Fibroblast of lung (primary cell): ENCODE measurements around the gene KMT2C. TPM values are rescaled to one million over a fixed set of nuclear protein-coding genes. Genes with fewer than 3 reads are reported as not detected.

Experiments
- DNase-seq, 2 donors: peaks; one replicate each; pipeline versions ENCODE4 v3.0.0 to v3.0.0-alpha.2; 2010; ENCODE audit warnings: low read depth in 2 of 2
- H2AFZ ChIP-seq: 2 replicates; pipeline ENCODE4 v1.5.1; 2012; ENCODE audit warnings: low read length, control low read depth, inconsistent platforms
- H3K27ac ChIP-seq: 2 replicates; pipeline ENCODE4 v1.5.1; 2011; ENCODE audit warnings: low read length, control low read depth; ENCODE audit not compliant: insufficient read depth
- H3K27me3 ChIP-seq: 2 replicates; pipeline ENCODE4 v1.5.1; 2011; ENCODE audit warnings: mild to moderate bottlenecking, low read length; ENCODE audit not compliant: control insufficient read depth, insufficient read depth
- H3K36me3 ChIP-seq: 2 replicates; pipeline ENCODE4 v1.5.1; 2011; ENCODE audit warnings: low read length; ENCODE audit not compliant: control insufficient read depth, insufficient read depth
- H3K4me1 ChIP-seq: 2 replicates; pipeline ENCODE4 v1.5.1; 2011; ENCODE audit warnings: low read length; ENCODE audit not compliant: control insufficient read depth, insufficient read depth; ENCODE audit errors: extremely low read depth
- H3K4me2 ChIP-seq: 2 replicates; pipeline ENCODE4 v1.5.1; 2011; ENCODE audit warnings: low read length, control low read depth; ENCODE audit not compliant: insufficient read depth; ENCODE audit errors: extremely low read depth
- H3K4me3 ChIP-seq, 4 experiments: fragments of 200-600 bp in 1 of 4; sonication (generic) in 1 of 4; replicated peaks in 1 of 4; 2 replicates each; pipeline ENCODE4 v1.5.1; 2011 to 2016; ENCODE audit warnings: low read length in 4 of 4, low read depth in 3 of 4, mild to moderate bottlenecking in 3 of 4, control low read depth in 2 of 4, inconsistent platforms in 1 of 4, mixed read lengths in 1 of 4; ENCODE audit not compliant: insufficient read depth in 1 of 4; ENCODE audit errors: control extremely low read depth in 1 of 4
- H3K79me2 ChIP-seq: 2 replicates; pipeline ENCODE4 v1.5.1; 2012; ENCODE audit warnings: mild to moderate bottlenecking, low read length, inconsistent platforms; ENCODE audit not compliant: control insufficient read depth, insufficient read depth
- H3K9ac ChIP-seq: 2 replicates; pipeline ENCODE4 v1.5.1; 2011; ENCODE audit warnings: mild to moderate bottlenecking, low read length, control low read depth; ENCODE audit not compliant: insufficient read depth
- H3K9me3 ChIP-seq: 2 replicates; pipeline ENCODE4 v1.5.1; 2012; ENCODE audit warnings: low read depth, low read length; ENCODE audit not compliant: control insufficient read depth, insufficient read depth
- H4K20me1 ChIP-seq: 2 replicates; pipeline ENCODE4 v1.5.1; 2011; ENCODE audit warnings: low read length; ENCODE audit not compliant: control insufficient read depth, insufficient read depth; ENCODE audit errors: extremely low read depth
- CTCF ChIP-seq, 2 donors: IDR thresholded peaks in 1 of 2; conservative IDR thresholded peaks in 1 of 2; 1 replicate in 1 of 2; 2 replicates in 1 of 2; pipeline ENCODE4 v1.5.1; 2011 to 2012; ENCODE audit warnings: low read length in 2 of 2, control low read depth in 1 of 2, inconsistent platforms in 1 of 2, low read depth in 1 of 2, mild to moderate bottlenecking in 1 of 2
- EZH2 ChIP-seq: IDR thresholded peaks from 2 replicates; pipeline ENCODE4 v1.5.1; 2012; ENCODE audit warnings: low read length, control low read depth, mild to moderate bottlenecking; ENCODE audit errors: missing control alignments
- polyA plus RNA-seq, 2 donors: library from polyadenylated mRNA; depleted of rRNA in 1 of 2; stranded (reverse) in 1 of 2; unstranded in 1 of 2; fragments of >200 nt; gene quantifications; 2 replicates each; pipeline ENCODE4 v1.2.1, GENCODE V29; 2011 to 2012; ENCODE audit warnings: missing spikeins in 1 of 2
- total RNA-seq: library from RNA; depleted of rRNA; stranded (reverse); fragments of >200 nt; gene quantifications from 2 replicates; pipeline ENCODE4 v1.2.1, GENCODE V29; 2014

The KMT2C gene
- total and polyA plus RNA-seq, 2 donors (not counting 1 experiment from before 2014, with no cell fraction given) = 11.1 to 32.4 TPM

- Histone ChIP-seq H3K36me3 (peaks cover 19% of the 10 kb centered on the region), H3K79me2 (no peaks in the 10 kb centered on the region), H3K4me1 (no peaks in the 10 kb centered on the region), H3K9ac (no peak overlapping the region), H3K27ac (no peak overlapping the region), H4K20me1 (no peaks in the 10 kb centered on the region), H3K4me2 (no peak overlapping the region), H3K9me3 (no peaks in the 10 kb centered on the region), H3K27me3 (no peaks in the 10 kb centered on the region), H3K4me3 (no peak overlapping the region), H2AFZ (no peak overlapping the region)
- no peak for TF ChIP-seq EZH2
- TF ChIP-seq CTCF (conservative IDR thresholded peaks at IDR 0.05 in 1 of 2, IDR thresholded peaks at IDR 0.05 in 1 of 2; ENCODE audit: low read depth in 1 of 2, low read length in 2 of 2) = no peak
- no peak for DNase-seq
These were observed 307.6 kb downstream of the KMT2C start for GRCh38 chr7:152128252-152128651.

GRCh38 chr7:152127229-152127628, 308.6 kb downstream of the KMT2C start:
- no peaks in the 10 kb centered on the region for H3K9me3 ChIP-seq
- H3K79me2 ChIP-seq = no peaks in the 10 kb centered on the region
- no peaks in the 10 kb centered on the region for H3K4me1 ChIP-seq
- H3K4me2 ChIP-seq = no peak overlapping the region
- H4K20me1 ChIP-seq = no peaks in the 10 kb centered on the region
- DNase-seq = no peak
- no peak overlapping the region for H3K27ac ChIP-seq
- H3K9ac ChIP-seq = no peak overlapping the region
- H2AFZ ChIP-seq = no peak overlapping the region
- TF ChIP-seq EZH2 (no peak), CTCF (conservative IDR thresholded peaks at IDR 0.05 in 1 of 2, IDR thresholded peaks at IDR 0.05 in 1 of 2; ENCODE audit: low read depth in 1 of 2, low read length in 2 of 2) (no peak)
- H3K36me3 ChIP-seq = peaks cover 19% of the 10 kb centered on the region
- H3K4me3 ChIP-seq = no peak overlapping the region
- H3K27me3 ChIP-seq = no peaks in the 10 kb centered on the region

DNA sequence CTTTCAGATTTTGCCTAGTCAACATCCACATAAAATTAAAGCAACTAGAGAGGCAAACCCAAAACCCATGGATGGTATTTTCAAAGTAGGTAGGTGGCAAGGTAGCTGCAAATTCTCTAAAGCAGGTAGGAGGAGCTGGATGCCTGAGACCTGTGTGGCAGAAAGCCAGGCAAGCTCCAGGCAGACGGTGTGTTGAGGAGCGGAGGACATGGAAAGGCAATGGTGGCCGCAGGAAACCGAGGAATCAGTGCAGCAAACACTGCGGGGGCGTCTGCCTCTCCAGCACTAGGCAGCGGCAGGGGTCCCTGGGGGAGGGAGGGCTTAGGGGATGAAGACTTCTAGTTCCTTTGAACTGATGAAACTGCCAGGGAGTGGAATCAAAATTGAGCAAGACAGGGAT, 309.1 kb downstream of the KMT2C start:
- H3K9me3 ChIP-seq = no peaks in the 10 kb centered on the region
- H3K9ac ChIP-seq = no peak overlapping the region
- H4K20me1 ChIP-seq = no peaks in the 10 kb centered on the region
- H3K27ac ChIP-seq = no peak overlapping the region
- no peak overlapping the region for H2AFZ ChIP-seq
- no peaks in the 10 kb centered on the region for H3K79me2 ChIP-seq
- H3K4me1 ChIP-seq = no peaks in the 10 kb centered on the region
- no peak overlapping the region for H3K4me3 ChIP-seq
- TF ChIP-seq EZH2 = no peak
- no peak overlapping the region for H3K4me2 ChIP-seq
- peaks cover 19% of the 10 kb centered on the region for H3K36me3 ChIP-seq
- DNase-seq = no peak
- H3K27me3 ChIP-seq = no peaks in the 10 kb centered on the region
